ENCODE measurements around the gene POU2F3. TPM values are rescaled to one million over a fixed set of nuclear protein-coding genes. Genes with fewer than 3 reads are reported as not detected.

Gene POU2F3
- total RNA-seq, 1 experiment from 2014 or later, result 0.62 TPM

- no peak overlapping the region for H3K4me3 ChIP-seq (ENCODE audit: low read length)
- no peaks in the 10 kb centered on the region for H3K9me3 ChIP-seq (ENCODE audit: low read length)
- H3K4me1 ChIP-seq (ENCODE audit: insufficient read depth, low read length), result no peaks in the 10 kb centered on the region
- H3K79me2 ChIP-seq (ENCODE audit: low read length), result no peaks in the 10 kb centered on the region
- no peak overlapping the region for H3K27ac ChIP-seq (ENCODE audit: low read length)
- TF ChIP-seq EZH2 (IDR thresholded peaks at IDR 0.05; ENCODE audit: low read length, unreplicated experiment), result no peak
- TF ChIP-seq EZH2phosphoT487 (IDR thresholded peaks at IDR 0.05; ENCODE audit: borderline replicate concordance, low read length), result no peak
- no peak for TF ChIP-seq CTCF (conservative IDR thresholded peaks at IDR 0.05; ENCODE audit: low read depth, low read length)
- H3K36me3 ChIP-seq (ENCODE audit: low read depth, low read length), result no peaks in the 10 kb centered on the region
- H2AFZ ChIP-seq (ENCODE audit: low read length), result no peak overlapping the region
- H3K27me3 ChIP-seq (ENCODE audit: low read length), result peaks cover 73% of the 10 kb centered on the region
- ATAC-seq (no peak), DNase-seq (no peak)
- no peaks in the 10 kb centered on the region for H3K9me2 ChIP-seq (replicated peaks; ENCODE audit: low read length)
- intact Hi-C loops (cut with micrococcal nuclease), result no loop called here
- ChIA-PET POLR2A (ENCODE audit: unreplicated experiment) (no interaction called here), CTCF (no interaction called here)
- H4K20me1 ChIP-seq (ENCODE audit: low read length), result no peaks in the 10 kb centered on the region
- no peak overlapping the region for H3K9ac ChIP-seq (ENCODE audit: low read length)
- no peaks in the 10 kb centered on the region for H3F3A ChIP-seq (ENCODE audit: low read length, unreplicated experiment)
- H3K4me2 ChIP-seq (ENCODE audit: low read length), result no peak overlapping the region
- no TSS peak for BruUV-seq (replicated peaks)
Observed at GRCh38 chr11:120256779-120257178, 16.8 kb downstream of the POU2F3 start.

- no peaks in the 10 kb centered on the region for H3K36me3 ChIP-seq (ENCODE audit: low read depth, low read length)
- H3K9ac ChIP-seq (ENCODE audit: low read length), result no peak overlapping the region
- POLR2A ChIA-PET (ENCODE audit: unreplicated experiment), result no interaction called here
- H3K9me2 ChIP-seq (replicated peaks; ENCODE audit: low read length), result no peaks in the 10 kb centered on the region
- no peak overlapping the region for H3K4me3 ChIP-seq (ENCODE audit: low read length)
- ATAC-seq (no peak), DNase-seq (no peak)
- peaks cover 76% of the 10 kb centered on the region for H3K27me3 ChIP-seq (ENCODE audit: low read length)
- CTCF ChIA-PET, result no interaction called here
- no peak overlapping the region for H3K27ac ChIP-seq (ENCODE audit: low read length)
- BruUV-seq (replicated peaks), result no TSS peak
- H3K4me1 ChIP-seq (ENCODE audit: insufficient read depth, low read length), result no peaks in the 10 kb centered on the region
- no peak overlapping the region for H2AFZ ChIP-seq (ENCODE audit: low read length)
- H4K20me1 ChIP-seq (ENCODE audit: low read length), result no peaks in the 10 kb centered on the region
- no peak overlapping the region for H3K4me2 ChIP-seq (ENCODE audit: low read length)
- no peaks in the 10 kb centered on the region for H3K9me3 ChIP-seq (ENCODE audit: low read length)
- no peaks in the 10 kb centered on the region for H3K79me2 ChIP-seq (ENCODE audit: low read length)
- H3F3A ChIP-seq (ENCODE audit: low read length, unreplicated experiment), result no peaks in the 10 kb centered on the region
- TF ChIP-seq EZH2phosphoT487 (IDR thresholded peaks at IDR 0.05; ENCODE audit: borderline replicate concordance, low read length), result no peak
- no peak for TF ChIP-seq EZH2 (IDR thresholded peaks at IDR 0.05; ENCODE audit: low read length, unreplicated experiment)
- TF ChIP-seq CTCF (conservative IDR thresholded peaks at IDR 0.05; ENCODE audit: low read depth, low read length), result no peak
- intact Hi-C loops (cut with micrococcal nuclease), result no loop called here
Observed at GRCh38 chr11:120257346-120257745, 17.4 kb downstream of the POU2F3 start.

GRCh38 chr11:120258661-120259060 lies 18.7 kb downstream of the POU2F3 start:
- Histone ChIP-seq H3K36me3 (ENCODE audit: low read depth, low read length) (no peaks in the 10 kb centered on the region), H4K20me1 (ENCODE audit: low read length) (no peaks in the 10 kb centered on the region), H2AFZ (ENCODE audit: low read length) (no peak overlapping the region), H3K27me3 (ENCODE audit: low read length) (peaks cover 71% of the 10 kb centered on the region), H3K4me2 (ENCODE audit: low read length) (no peak overlapping the region), H3K4me1 (ENCODE audit: insufficient read depth, low read length) (no peaks in the 10 kb centered on the region), H3F3A (ENCODE audit: low read length, unreplicated experiment) (no peaks in the 10 kb centered on the region), H3K9ac (ENCODE audit: low read length) (no peak overlapping the region), H3K9me3 (ENCODE audit: low read length) (no peaks in the 10 kb centered on the region), H3K9me2 (replicated peaks; ENCODE audit: low read length) (no peaks in the 10 kb centered on the region), H3K27ac (ENCODE audit: low read length) (no peak overlapping the region), H3K79me2 (ENCODE audit: low read length) (no peaks in the 10 kb centered on the region), H3K4me3 (ENCODE audit: low read length) (no peak overlapping the region)
- ATAC-seq, result no peak
- intact Hi-C loops (cut with micrococcal nuclease), result no loop called here
- ChIA-PET POLR2A (ENCODE audit: unreplicated experiment) (no interaction called here), CTCF (no interaction called here)
- no TSS peak for BruUV-seq (replicated peaks)
- TF ChIP-seq EZH2phosphoT487 (IDR thresholded peaks at IDR 0.05; ENCODE audit: borderline replicate concordance, low read length) (no peak), CTCF (conservative IDR thresholded peaks at IDR 0.05; ENCODE audit: low read depth, low read length) (no peak), EZH2 (IDR thresholded peaks at IDR 0.05; ENCODE audit: low read length, unreplicated experiment) (no peak)
- DNase-seq, result no peak
